ENCODE measurements around the gene PPP3R2.

- TF ChIP-seq TAF1 (IDR thresholded peaks at IDR 0.05; ENCODE audit: borderline replicate concordance, insufficient read depth, low read length), result no peak
- TF ChIP-seq REST (IDR thresholded peaks at IDR 0.05; ENCODE audit: insufficient read depth in 1 of 2, low read depth in 2 of 2, low read length in 2 of 2), result no peak
These were observed 31.8 kb downstream of the PPP3R2 start for GRCh38 chr9:101562966-101563365.

Measured in PFSK-1 (cell line).